Measurements from ENCODE around the gene KIRREL3.

The KIRREL3 gene

GRCh38 chr11:126810776-126811175 lies 189.8 kb downstream of the KIRREL3 start:
- H3K4me3 ChIP-seq (ENCODE audit: low read depth in 1 of 5, low read length in 5 of 5), result no peak overlapping the region
- peaks cover 0 to 2% (median 0%) of the 10 kb centered on the region in 5 donors for H3K27me3 ChIP-seq (ENCODE audit: control insufficient read depth in 5 of 5, insufficient read depth in 4 of 5, low read length in 5 of 5)
- H3K36me3 ChIP-seq (ENCODE audit: control insufficient read depth in 5 of 5, insufficient read depth in 5 of 5, low read length in 5 of 5), result no peaks in the 10 kb centered on the region
- H3K4me1 ChIP-seq (ENCODE audit: control insufficient read depth in 5 of 5, insufficient read depth in 5 of 5, low read length in 5 of 5), result no peaks in the 10 kb centered on the region
- no peaks in the 10 kb centered on the region for H3K9me3 ChIP-seq (ENCODE audit: control insufficient read depth in 5 of 5, low read length in 5 of 5)
- H3K9ac ChIP-seq (ENCODE audit: low read length in 5 of 5), result no peak overlapping the region
- H3K27ac ChIP-seq (ENCODE audit: low read depth, low read length), result no peak overlapping the region

- Histone ChIP-seq H3K9me3 (ENCODE audit: control insufficient read depth in 5 of 5, low read length in 5 of 5) (no peaks in the 10 kb centered on the region), H3K27ac (ENCODE audit: low read depth, low read length) (no peak overlapping the region), H3K4me3 (ENCODE audit: low read depth in 1 of 5, low read length in 5 of 5) (no peak overlapping the region), H3K27me3 (ENCODE audit: control insufficient read depth in 5 of 5, insufficient read depth in 4 of 5, low read length in 5 of 5) (peaks cover 0 to 2% (median 0%) of the 10 kb centered on the region in 5 donors), H3K36me3 (ENCODE audit: control insufficient read depth in 5 of 5, insufficient read depth in 5 of 5, low read length in 5 of 5) (no peaks in the 10 kb centered on the region), H3K9ac (ENCODE audit: low read length in 5 of 5) (no peak overlapping the region), H3K4me1 (ENCODE audit: control insufficient read depth in 5 of 5, insufficient read depth in 5 of 5, low read length in 5 of 5) (no peaks in the 10 kb centered on the region)
Observed at GRCh38 chr11:126809514-126810289, 190.9 kb downstream of the KIRREL3 start.

- H3K4me1 ChIP-seq (ENCODE audit: control insufficient read depth in 5 of 5, insufficient read depth in 5 of 5, low read length in 5 of 5), result no peaks in the 10 kb centered on the region
- H3K27ac ChIP-seq (ENCODE audit: low read depth, low read length), result no peak overlapping the region
- no peak overlapping the region for H3K9ac ChIP-seq (ENCODE audit: low read length in 5 of 5)
- H3K9me3 ChIP-seq (ENCODE audit: control insufficient read depth in 5 of 5, low read length in 5 of 5), result no peaks in the 10 kb centered on the region
- H3K36me3 ChIP-seq (ENCODE audit: control insufficient read depth in 5 of 5, insufficient read depth in 5 of 5, low read length in 5 of 5), result no peaks in the 10 kb centered on the region
- peaks cover 0 to 2% (median 0%) of the 10 kb centered on the region in 5 donors for H3K27me3 ChIP-seq (ENCODE audit: control insufficient read depth in 5 of 5, insufficient read depth in 4 of 5, low read length in 5 of 5)
- no peak overlapping the region for H3K4me3 ChIP-seq (ENCODE audit: low read depth in 1 of 5, low read length in 5 of 5)
Observed at GRCh38 chr11:126808836-126809235, 191.7 kb downstream of the KIRREL3 start.

- Histone ChIP-seq H3K4me3 (ENCODE audit: low read depth in 1 of 5, low read length in 5 of 5) (no peak overlapping the region), H3K27ac (ENCODE audit: low read depth, low read length) (no peak overlapping the region), H3K36me3 (ENCODE audit: control insufficient read depth in 5 of 5, insufficient read depth in 5 of 5, low read length in 5 of 5) (no peaks in the 10 kb centered on the region), H3K27me3 (ENCODE audit: control insufficient read depth in 5 of 5, insufficient read depth in 4 of 5, low read length in 5 of 5) (peaks cover 0 to 2% (median 0%) of the 10 kb centered on the region in 5 donors), H3K9ac (ENCODE audit: low read length in 5 of 5) (no peak overlapping the region), H3K4me1 (ENCODE audit: control insufficient read depth in 5 of 5, insufficient read depth in 5 of 5, low read length in 5 of 5) (no peaks in the 10 kb centered on the region), H3K9me3 (ENCODE audit: control insufficient read depth in 5 of 5, low read length in 5 of 5) (no peaks in the 10 kb centered on the region)
Observed at GRCh38 chr11:126808296-126808695, 192.3 kb downstream of the KIRREL3 start.

GRCh38 chr11:126805870-126806269 lies 194.7 kb downstream of the KIRREL3 start:
- H3K27me3 ChIP-seq (ENCODE audit: control insufficient read depth in 5 of 5, insufficient read depth in 4 of 5, low read length in 5 of 5), result peaks cover 0 to 2% (median 0%) of the 10 kb centered on the region in 5 donors
- no peak overlapping the region for H3K4me3 ChIP-seq (ENCODE audit: low read depth in 1 of 5, low read length in 5 of 5)
- H3K27ac ChIP-seq (ENCODE audit: low read depth, low read length), result no peak overlapping the region
- H3K36me3 ChIP-seq (ENCODE audit: control insufficient read depth in 5 of 5, insufficient read depth in 5 of 5, low read length in 5 of 5), result no peaks in the 10 kb centered on the region
- H3K9ac ChIP-seq (ENCODE audit: low read length in 5 of 5), result no peak overlapping the region
- no peaks in the 10 kb centered on the region for H3K4me1 ChIP-seq (ENCODE audit: control insufficient read depth in 5 of 5, insufficient read depth in 5 of 5, low read length in 5 of 5)
- no peaks in the 10 kb centered on the region for H3K9me3 ChIP-seq (ENCODE audit: control insufficient read depth in 5 of 5, low read length in 5 of 5)

GRCh38 chr11:126804363-126804762 lies 196.2 kb downstream of the KIRREL3 start:
- no peak overlapping the region for H3K27ac ChIP-seq (ENCODE audit: low read depth, low read length)
- no peaks in the 10 kb centered on the region for H3K9me3 ChIP-seq (ENCODE audit: control insufficient read depth in 5 of 5, low read length in 5 of 5)
- H3K4me1 ChIP-seq (ENCODE audit: control insufficient read depth in 5 of 5, insufficient read depth in 5 of 5, low read length in 5 of 5), result no peaks in the 10 kb centered on the region
- H3K4me3 ChIP-seq (ENCODE audit: low read depth in 1 of 5, low read length in 5 of 5), result no peak overlapping the region
- no peak overlapping the region for H3K9ac ChIP-seq (ENCODE audit: low read length in 5 of 5)
- peaks cover 0 to 3% (median 0%) of the 10 kb centered on the region in 5 donors for H3K27me3 ChIP-seq (ENCODE audit: control insufficient read depth in 5 of 5, insufficient read depth in 4 of 5, low read length in 5 of 5)
- H3K36me3 ChIP-seq (ENCODE audit: control insufficient read depth in 5 of 5, insufficient read depth in 5 of 5, low read length in 5 of 5), result no peaks in the 10 kb centered on the region

- no peak overlapping the region for H3K27ac ChIP-seq (ENCODE audit: low read depth, low read length)
- no peaks in the 10 kb centered on the region for H3K4me1 ChIP-seq (ENCODE audit: control insufficient read depth in 5 of 5, insufficient read depth in 5 of 5, low read length in 5 of 5)
- no peak overlapping the region for H3K9ac ChIP-seq (ENCODE audit: low read length in 5 of 5)
- H3K27me3 ChIP-seq (ENCODE audit: control insufficient read depth in 5 of 5, insufficient read depth in 4 of 5, low read length in 5 of 5), result peaks cover 0 to 3% (median 0%) of the 10 kb centered on the region in 5 donors
- no peaks in the 10 kb centered on the region for H3K9me3 ChIP-seq (ENCODE audit: control insufficient read depth in 5 of 5, low read length in 5 of 5)
- no peaks in the 10 kb centered on the region for H3K36me3 ChIP-seq (ENCODE audit: control insufficient read depth in 5 of 5, insufficient read depth in 5 of 5, low read length in 5 of 5)
- no peak overlapping the region for H3K4me3 ChIP-seq (ENCODE audit: low read depth in 1 of 5, low read length in 5 of 5)
Observed at GRCh38 chr11:126800009-126800408, 200.6 kb downstream of the KIRREL3 start.

GRCh38 chr11:126797457-126798169 lies 203.0 kb downstream of the KIRREL3 start:
- no peak overlapping the region for H3K27ac ChIP-seq (ENCODE audit: low read depth, low read length)
- H3K36me3 ChIP-seq (ENCODE audit: control insufficient read depth in 5 of 5, insufficient read depth in 5 of 5, low read length in 5 of 5), result no peaks in the 10 kb centered on the region
- H3K4me1 ChIP-seq (ENCODE audit: control insufficient read depth in 5 of 5, insufficient read depth in 5 of 5, low read length in 5 of 5), result no peaks in the 10 kb centered on the region
- no peak overlapping the region for H3K9ac ChIP-seq (ENCODE audit: low read length in 5 of 5)
- H3K4me3 ChIP-seq (ENCODE audit: low read depth in 1 of 5, low read length in 5 of 5), result no peak overlapping the region
- H3K27me3 ChIP-seq (ENCODE audit: control insufficient read depth in 5 of 5, insufficient read depth in 4 of 5, low read length in 5 of 5), result peaks cover 0 to 3% (median 0%) of the 10 kb centered on the region in 5 donors
- H3K9me3 ChIP-seq (ENCODE audit: control insufficient read depth in 5 of 5, low read length in 5 of 5), result no peaks in the 10 kb centered on the region

- Histone ChIP-seq H3K9ac (ENCODE audit: low read length in 5 of 5) (no peak overlapping the region), H3K4me3 (ENCODE audit: low read depth in 1 of 5, low read length in 5 of 5) (no peak overlapping the region), H3K27ac (ENCODE audit: low read depth, low read length) (no peak overlapping the region), H3K9me3 (ENCODE audit: control insufficient read depth in 5 of 5, low read length in 5 of 5) (no peaks in the 10 kb centered on the region), H3K27me3 (ENCODE audit: control insufficient read depth in 5 of 5, insufficient read depth in 4 of 5, low read length in 5 of 5) (no peaks in the 10 kb centered on the region), H3K36me3 (ENCODE audit: control insufficient read depth in 5 of 5, insufficient read depth in 5 of 5, low read length in 5 of 5) (no peaks in the 10 kb centered on the region), H3K4me1 (ENCODE audit: control insufficient read depth in 5 of 5, insufficient read depth in 5 of 5, low read length in 5 of 5) (peaks cover 0 to 7% (median 0%) of the 10 kb centered on the region in 5 donors)
Observed at GRCh38 chr11:126793596-126793995, 207.0 kb downstream of the KIRREL3 start.

GRCh38 chr11:126791991-126792390 lies 208.6 kb downstream of the KIRREL3 start:
- no peak overlapping the region for H3K4me3 ChIP-seq (ENCODE audit: low read depth in 1 of 5, low read length in 5 of 5)
- no peaks in the 10 kb centered on the region for H3K27me3 ChIP-seq (ENCODE audit: control insufficient read depth in 5 of 5, insufficient read depth in 4 of 5, low read length in 5 of 5)
- no peak overlapping the region for H3K9ac ChIP-seq (ENCODE audit: low read length in 5 of 5)
- H3K4me1 ChIP-seq (ENCODE audit: control insufficient read depth in 5 of 5, insufficient read depth in 5 of 5, low read length in 5 of 5), result peaks cover 0 to 7% (median 0%) of the 10 kb centered on the region in 5 donors
- no peak overlapping the region for H3K27ac ChIP-seq (ENCODE audit: low read depth, low read length)
- no peaks in the 10 kb centered on the region for H3K36me3 ChIP-seq (ENCODE audit: control insufficient read depth in 5 of 5, insufficient read depth in 5 of 5, low read length in 5 of 5)
- H3K9me3 ChIP-seq (ENCODE audit: control insufficient read depth in 5 of 5, low read length in 5 of 5), result no peaks in the 10 kb centered on the region

Data from subcutaneous abdominal adipose tissue (tissue), 5 donors.